Keratinocyte (primary cell): Measurements from ENCODE around the gene WDR70. TPM values are rescaled to one million over a fixed set of nuclear protein-coding genes. Genes with fewer than 3 reads are reported as not detected.
"Not testable (repeated sequence)": the region's sequence is repeated elsewhere in the genome, so short reads cannot be mapped to it uniquely, and the experiment has no call there.

Experiments
- DNase-seq: peaks from one replicate; pipeline ENCODE4 v3.0.0-alpha.2; 2011; ENCODE audit warnings: low read depth, missing footprints, low spot score
- FAIRE-seq: peaks from 2 replicates; lab custom pipeline; 2011; peaks lifted over from hg19 to GRCh38; lab: Jason Lieb, UNC
- H2AFZ ChIP-seq: 2 replicates; pipeline ENCODE4 v1.6.0; 2012; ENCODE audit warnings: low read length, control low read depth, inconsistent platforms; ENCODE audit not compliant: control insufficient read depth
- H3K27ac ChIP-seq: 2 replicates; pipeline ENCODE4 v1.5.1; 2011; ENCODE audit warnings: low read length; ENCODE audit not compliant: control insufficient read depth, insufficient read depth
- H3K27me3 ChIP-seq: 3 replicates; pipeline ENCODE4 v1.6.0; 2011; ENCODE audit warnings: low read length; ENCODE audit not compliant: control insufficient read depth, insufficient read depth; ENCODE audit errors: extremely low read depth
- H3K36me3 ChIP-seq, 2 experiments: 2 replicates in 1 of 2; 3 replicates in 1 of 2; pipeline ENCODE4 v1.5.1; 2011; ENCODE audit warnings: low read length in 2 of 2, mild to moderate bottlenecking in 1 of 2; ENCODE audit not compliant: control insufficient read depth in 2 of 2, insufficient read depth in 2 of 2; ENCODE audit errors: extremely low read depth in 1 of 2
- H3K4me1 ChIP-seq: 3 replicates; pipeline ENCODE4 v1.5.1; 2011; ENCODE audit warnings: low read length; ENCODE audit not compliant: control insufficient read depth, insufficient read depth; ENCODE audit errors: extremely low read depth
- H3K4me2 ChIP-seq: 3 replicates; pipeline ENCODE4 v1.6.0; 2011; ENCODE audit warnings: low read depth, low read length; ENCODE audit not compliant: control insufficient read depth, insufficient read depth; ENCODE audit errors: extremely low read depth
- H3K4me3 ChIP-seq, 3 experiments: fragments of 200-600 bp in 1 of 3; sonication (generic) in 1 of 3; 2 replicates in 2 of 3; 3 replicates in 1 of 3; pipeline ENCODE4 v1.5.1; 2011 to 2016; ENCODE audit warnings: low read length in 3 of 3, mild to moderate bottlenecking in 3 of 3, control low read depth in 2 of 3, inconsistent platforms in 1 of 3, low read depth in 1 of 3, mixed read lengths in 1 of 3, mixed run types in 1 of 3, moderate library complexity in 1 of 3; ENCODE audit not compliant: control insufficient read depth in 2 of 3, insufficient read depth in 2 of 3; ENCODE audit errors: extremely low read depth in 1 of 3
- H3K79me2 ChIP-seq: 2 replicates; pipeline ENCODE4 v1.6.0; 2012; ENCODE audit warnings: low read length; ENCODE audit not compliant: control insufficient read depth, insufficient read depth
- H3K9ac ChIP-seq: 3 replicates; pipeline ENCODE4 v1.6.0; 2011; ENCODE audit warnings: low read length; ENCODE audit not compliant: control insufficient read depth, insufficient read depth; ENCODE audit errors: extremely low read depth
- H3K9me1 ChIP-seq: 3 replicates; pipeline ENCODE4 v1.6.0; 2011; ENCODE audit warnings: low read length; ENCODE audit not compliant: control insufficient read depth, insufficient read depth; ENCODE audit errors: extremely low read depth
- H3K9me3 ChIP-seq: 2 replicates; pipeline ENCODE4 v1.5.1; 2012; ENCODE audit warnings: low read depth, low read length; ENCODE audit not compliant: control insufficient read depth
- H4K20me1 ChIP-seq: 3 replicates; pipeline ENCODE4 v1.6.0; 2011; ENCODE audit warnings: low read length; ENCODE audit not compliant: control insufficient read depth, insufficient read depth; ENCODE audit errors: extremely low read depth
- CTCF ChIP-seq, 3 experiments: IDR thresholded peaks in 1 of 3; conservative IDR thresholded peaks in 1 of 3; optimal IDR thresholded peaks in 1 of 3; 2 replicates in 2 of 3; 3 replicates in 1 of 3; pipeline versions ENCODE3 to v1.5.1; 2011; ENCODE audit warnings: low read length in 3 of 3, mild to moderate bottlenecking in 3 of 3, moderate library complexity in 2 of 3, control low read depth in 1 of 3, inconsistent platforms in 1 of 3; ENCODE audit not compliant: insufficient read depth in 2 of 3; ENCODE audit errors: extremely low read depth in 1 of 3
- EZH2 ChIP-seq: IDR thresholded peaks from one replicate; pipeline ENCODE4 v1.6.1; 2012; ENCODE audit warnings: inconsistent platforms, mild to moderate bottlenecking, low read length, moderate library complexity
- dilution Hi-C: fragments of 300-500 bp; cut with MboI; formaldehyde crosslinking; loops from one replicate; pipeline ENCODE4 v1.7.0; 2020; ENCODE audit warnings: low sequenced_read_pairs; ENCODE audit not compliant: extremely low pct_ligation_motif_present
- polyA plus RNA-seq, 5 experiments: library from polyadenylated mRNA; depleted of rRNA in 3 of 5; stranded (reverse) in 3 of 5; stranded (forward) in 1 of 5; unstranded in 1 of 5; fragments of >200 nt; gene quantifications; 1 replicate in 1 of 5; 2 replicates in 3 of 5; 3 replicates in 1 of 5; pipeline versions ENCODE4 v1.2.1 to v1.2.3, GENCODE V29; 2011 to 2012; ENCODE audit warnings: missing spikeins in 2 of 5, low read depth in 1 of 5, low replicate concordance in 1 of 5

WDR70 gene
- polyA plus RNA-seq, 1 donor (not counting 4 experiments of a cell fraction or from before 2014, with no cell fraction given), result 25.1 TPM

GRCh38 chr5:37685816-37686215, 306.7 kb downstream of the WDR70 start:
- FAIRE-seq (no peak), DNase-seq (no peak)
- Histone ChIP-seq H3K36me3 (no peaks in the 10 kb centered on the region), H2AFZ (no peak overlapping the region), H3K4me2 (no peak overlapping the region), H3K27me3 (no peaks in the 10 kb centered on the region), H3K79me2 (no peaks in the 10 kb centered on the region), H3K9ac (no peak overlapping the region), H4K20me1 (no peaks in the 10 kb centered on the region), H3K9me1 (no peaks in the 10 kb centered on the region), H3K27ac (no peak overlapping the region), H3K4me3 (no peak overlapping the region), H3K9me3 (no peaks in the 10 kb centered on the region), H3K4me1 (no peaks in the 10 kb centered on the region)
- dilution Hi-C loops, result no loop called here
- TF ChIP-seq EZH2 (no peak), CTCF (optimal IDR thresholded peaks at IDR 0.05 in 1 of 3, IDR thresholded peaks at IDR 0.05 in 1 of 3, conservative IDR thresholded peaks at IDR 0.05 in 1 of 3; ENCODE audit: extremely low read depth in 1 of 3, insufficient read depth in 2 of 3, low read length in 3 of 3) (no peak)

- H4K20me1 ChIP-seq, H3K4me2 ChIP-seq, H3K9me1 ChIP-seq, DNase-seq, H3K27ac ChIP-seq, H3K9ac ChIP-seq, FAIRE-seq, H3K36me3 ChIP-seq, H3K79me2 ChIP-seq, H3K4me1 ChIP-seq, H3K27me3 ChIP-seq, H2AFZ ChIP-seq, dilution Hi-C loops, H3K4me3 ChIP-seq, H3K9me3 ChIP-seq: not testable (repeated sequence)
Measured at GRCh38 chr5:37688925-37689324, 309.8 kb downstream of the WDR70 start.

- peaks cover 16% of the 10 kb centered on the region for H3K4me1 ChIP-seq
Measured at GRCh38 chr5:37694333-37694732, 315.2 kb downstream of the WDR70 start.

More at GRCh38 chr5:37694333-37694732, 315.2 kb downstream of the WDR70 start:
- H2AFZ ChIP-seq, DNase-seq, H3K9me1 ChIP-seq, H3K4me2 ChIP-seq, H3K27ac ChIP-seq, H3K9ac ChIP-seq, H4K20me1 ChIP-seq, H3K27me3 ChIP-seq, dilution Hi-C loops, H3K4me3 ChIP-seq, H3K79me2 ChIP-seq, H3K36me3 ChIP-seq, H3K9me3 ChIP-seq, FAIRE-seq: not testable (repeated sequence)
